Measurements from ENCODE around the gene LNX1. TPM values are rescaled to one million over a fixed set of nuclear protein-coding genes. Genes with fewer than 3 reads are reported as not detected.

The LNX1 gene
- total and polyA plus RNA-seq, 5 donors from 2014 or later, result 0.25 to 0.42 (median 0.32) TPM; not detected in 1

DNA sequence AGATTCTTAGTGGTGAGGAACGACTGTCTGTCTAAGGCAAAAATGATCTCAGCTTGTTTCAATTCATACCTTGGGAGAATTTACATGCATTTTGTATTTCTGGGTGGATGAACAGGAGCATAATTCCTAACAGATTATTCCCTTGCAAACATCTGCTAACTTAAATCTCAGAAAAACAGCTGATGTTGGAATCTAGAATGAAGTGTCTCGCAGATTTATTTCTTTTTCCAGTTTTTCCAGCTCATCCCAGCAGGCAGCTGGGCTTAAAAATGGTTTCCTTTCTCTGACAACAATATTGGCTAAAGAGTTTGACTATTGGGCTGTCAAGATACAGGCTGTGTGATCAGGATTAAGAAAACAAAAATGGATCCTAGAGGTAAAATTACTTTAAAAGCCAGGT is 1.1 kb downstream of the LNX1 start:
- peaks cover 28% of the 10 kb centered on the region for H3K27me3 Mint-ChIP-seq
- ATAC-seq (ENCODE audit: low read depth in 2 of 2), result no peak
- H3K9me3 Mint-ChIP-seq, result peaks cover 0 to 2% (median 0%) of the 10 kb centered on the region in 7 donors
- no peak overlapping the region for H3K27ac Mint-ChIP-seq
- H3K4me3 ChIP-seq (ENCODE audit: low read depth, low read length), result no peak overlapping the region
- no peaks in the 10 kb centered on the region for H3K36me3 Mint-ChIP-seq
- H3K27ac ChIP-seq (ENCODE audit: insufficient read depth, low read length, poor library complexity, severe bottlenecking), result no peak overlapping the region
- H3K4me3 Mint-ChIP-seq, result no peak overlapping the region
- no peaks in the 10 kb centered on the region for H3K4me1 ChIP-seq (ENCODE audit: control insufficient read depth, insufficient read depth, low read length, poor library complexity, severe bottlenecking)
- H3K36me3 ChIP-seq (ENCODE audit: control insufficient read depth, insufficient read depth, low read length), result no peaks in the 10 kb centered on the region
- H3K9me3 ChIP-seq (ENCODE audit: control insufficient read depth in 2 of 2, low read length in 2 of 2), result no peaks in the 10 kb centered on the region
- peaks cover 0 to 7% (median 0%) of the 10 kb centered on the region in 4 donors for H3K4me1 Mint-ChIP-seq
- no peaks in the 10 kb centered on the region for H3K27me3 ChIP-seq (ENCODE audit: control insufficient read depth, insufficient read depth, low read length)
- no peak for DNase-seq

DNA sequence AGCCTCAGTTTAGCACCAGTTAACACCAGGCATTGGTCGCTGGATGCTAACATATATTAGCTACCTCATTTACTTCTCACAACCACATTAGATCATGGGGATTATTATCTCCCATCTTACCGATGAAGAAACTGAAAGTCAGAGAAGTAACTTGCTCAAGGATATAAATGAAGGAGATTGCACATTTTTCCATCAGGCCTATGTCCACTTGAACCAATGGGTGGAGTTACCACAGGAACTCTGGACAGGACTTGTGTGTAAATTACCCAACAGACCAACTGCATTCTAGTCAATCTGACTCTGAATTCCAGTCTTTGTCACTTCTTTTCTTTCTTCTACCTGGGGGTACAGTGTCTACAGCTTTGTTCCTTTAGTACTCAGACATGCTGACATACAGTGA is 1.8 kb downstream of the LNX1 start:
- Histone ChIP-seq H3K9me3 (ENCODE audit: control insufficient read depth in 2 of 2, low read length in 2 of 2) (no peaks in the 10 kb centered on the region), H3K4me3 (ENCODE audit: low read depth, low read length) (no peak overlapping the region), H3K27me3 (ENCODE audit: control insufficient read depth, insufficient read depth, low read length) (no peaks in the 10 kb centered on the region), H3K4me1 (ENCODE audit: control insufficient read depth, insufficient read depth, low read length, poor library complexity, severe bottlenecking) (no peaks in the 10 kb centered on the region), H3K36me3 (ENCODE audit: control insufficient read depth, insufficient read depth, low read length) (no peaks in the 10 kb centered on the region), H3K27ac (ENCODE audit: insufficient read depth, low read length, poor library complexity, severe bottlenecking) (no peak overlapping the region)
- no peak overlapping the region for H3K4me3 Mint-ChIP-seq
- no peaks in the 10 kb centered on the region for H3K36me3 Mint-ChIP-seq
- no peak for ATAC-seq (ENCODE audit: low read depth in 2 of 2)
- H3K27ac Mint-ChIP-seq, result no peak overlapping the region
- peaks cover 0 to 7% (median 0%) of the 10 kb centered on the region in 4 donors for H3K4me1 Mint-ChIP-seq
- peaks cover 28% of the 10 kb centered on the region for H3K27me3 Mint-ChIP-seq
- no peak for DNase-seq
- H3K9me3 Mint-ChIP-seq, result peaks cover 0 to 2% (median 0%) of the 10 kb centered on the region in 7 donors

DNA sequence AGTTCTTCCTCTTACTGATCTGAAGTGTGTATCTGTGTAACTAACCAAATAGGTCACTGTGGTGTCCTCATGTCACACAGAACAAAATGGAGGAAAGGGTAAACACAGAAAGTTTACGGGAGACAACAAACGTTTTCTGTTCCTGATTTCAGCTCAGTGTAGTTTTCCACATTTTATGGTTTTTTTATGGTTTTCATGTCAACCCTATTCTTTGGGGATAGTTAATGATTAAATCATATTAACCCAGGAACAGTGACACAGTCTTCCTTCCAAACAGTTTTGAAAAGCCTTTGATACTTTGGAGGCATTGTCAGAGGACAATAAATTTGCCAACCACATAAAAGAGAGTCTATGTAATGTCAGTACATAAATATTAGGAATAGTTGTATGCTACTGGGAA is 4.2 kb downstream of the LNX1 start:
- DNase-seq, result no peak
- no peaks in the 10 kb centered on the region for H3K27me3 ChIP-seq (ENCODE audit: control insufficient read depth, insufficient read depth, low read length)
- Mint-ChIP-seq H3K9me3 (peaks cover 0 to 2% (median 0%) of the 10 kb centered on the region in 7 donors), H3K27ac (no peak overlapping the region), H3K27me3 (peaks cover 22% of the 10 kb centered on the region), H3K36me3 (no peaks in the 10 kb centered on the region), H3K4me3 (no peak overlapping the region), H3K4me1 (peaks cover 0 to 7% (median 0%) of the 10 kb centered on the region in 4 donors)
- H3K4me1 ChIP-seq (ENCODE audit: control insufficient read depth, insufficient read depth, low read length, poor library complexity, severe bottlenecking), result no peaks in the 10 kb centered on the region
- no peak overlapping the region for H3K4me3 ChIP-seq (ENCODE audit: low read depth, low read length)
- ATAC-seq (ENCODE audit: low read depth in 2 of 2), result no peak
- H3K9me3 ChIP-seq (ENCODE audit: control insufficient read depth in 2 of 2, low read length in 2 of 2), result no peaks in the 10 kb centered on the region
- no peak overlapping the region for H3K27ac ChIP-seq (ENCODE audit: insufficient read depth, low read length, poor library complexity, severe bottlenecking)
- no peaks in the 10 kb centered on the region for H3K36me3 ChIP-seq (ENCODE audit: control insufficient read depth, insufficient read depth, low read length)

- no peak overlapping the region for H3K4me3 ChIP-seq (ENCODE audit: low read depth, low read length)
- H3K27me3 Mint-ChIP-seq, result peaks cover 18% of the 10 kb centered on the region
- ATAC-seq (ENCODE audit: low read depth in 2 of 2) (no peak), DNase-seq (no peak)
- no peaks in the 10 kb centered on the region for H3K36me3 ChIP-seq (ENCODE audit: control insufficient read depth, insufficient read depth, low read length)
- H3K4me1 Mint-ChIP-seq, result no peaks in the 10 kb centered on the region
- H3K27me3 ChIP-seq (ENCODE audit: control insufficient read depth, insufficient read depth, low read length), result no peaks in the 10 kb centered on the region
- H3K4me1 ChIP-seq (ENCODE audit: control insufficient read depth, insufficient read depth, low read length, poor library complexity, severe bottlenecking), result no peaks in the 10 kb centered on the region
- H3K27ac ChIP-seq (ENCODE audit: insufficient read depth, low read length, poor library complexity, severe bottlenecking), result no peak overlapping the region
- no peaks in the 10 kb centered on the region for H3K9me3 ChIP-seq (ENCODE audit: control insufficient read depth in 2 of 2, low read length in 2 of 2)
- no peaks in the 10 kb centered on the region for H3K36me3 Mint-ChIP-seq
- no peak overlapping the region for H3K27ac Mint-ChIP-seq
- no peak overlapping the region for H3K4me3 Mint-ChIP-seq
- peaks cover 0 to 2% (median 0%) of the 10 kb centered on the region in 7 donors for H3K9me3 Mint-ChIP-seq
Observed at GRCh38 chr4:53586121-53586816, 5.0 kb downstream of the LNX1 start.

GRCh38 chr4:53584658-53585057 is 6.6 kb downstream of the LNX1 start:
- H3K27ac ChIP-seq (ENCODE audit: insufficient read depth, low read length, poor library complexity, severe bottlenecking), result no peak overlapping the region
- no peaks in the 10 kb centered on the region for H3K4me1 ChIP-seq (ENCODE audit: control insufficient read depth, insufficient read depth, low read length, poor library complexity, severe bottlenecking)
- no peaks in the 10 kb centered on the region for H3K36me3 Mint-ChIP-seq
- no peak for DNase-seq
- H3K36me3 ChIP-seq (ENCODE audit: control insufficient read depth, insufficient read depth, low read length), result no peaks in the 10 kb centered on the region
- no peak overlapping the region for H3K27ac Mint-ChIP-seq
- H3K27me3 ChIP-seq (ENCODE audit: control insufficient read depth, insufficient read depth, low read length), result no peaks in the 10 kb centered on the region
- ATAC-seq (ENCODE audit: low read depth in 2 of 2), result no peak
- peaks cover 0 to 2% (median 0%) of the 10 kb centered on the region in 7 donors for H3K9me3 Mint-ChIP-seq
- H3K9me3 ChIP-seq (ENCODE audit: control insufficient read depth in 2 of 2, low read length in 2 of 2), result no peaks in the 10 kb centered on the region
- no peaks in the 10 kb centered on the region for H3K4me1 Mint-ChIP-seq
- no peak overlapping the region for H3K4me3 Mint-ChIP-seq
- no peak overlapping the region for H3K4me3 ChIP-seq (ENCODE audit: low read depth, low read length)
- peaks cover 8% of the 10 kb centered on the region for H3K27me3 Mint-ChIP-seq

- Histone ChIP-seq H3K27ac (ENCODE audit: insufficient read depth, low read length, poor library complexity, severe bottlenecking) (no peak overlapping the region), H3K27me3 (ENCODE audit: control insufficient read depth, insufficient read depth, low read length) (peaks cover 2% of the 10 kb centered on the region), H3K4me3 (ENCODE audit: low read depth, low read length) (no peak overlapping the region), H3K36me3 (ENCODE audit: control insufficient read depth, insufficient read depth, low read length) (no peaks in the 10 kb centered on the region), H3K4me1 (ENCODE audit: control insufficient read depth, insufficient read depth, low read length, poor library complexity, severe bottlenecking) (no peaks in the 10 kb centered on the region), H3K9me3 (ENCODE audit: control insufficient read depth in 2 of 2, low read length in 2 of 2) (no peaks in the 10 kb centered on the region)
- ATAC-seq (ENCODE audit: low read depth in 2 of 2) (no peak), DNase-seq (no peak)
- Mint-ChIP-seq H3K27me3 (no peaks in the 10 kb centered on the region), H3K4me1 (no peaks in the 10 kb centered on the region), H3K36me3 (no peaks in the 10 kb centered on the region), H3K27ac (no peak overlapping the region), H3K9me3 (peaks cover 0 to 2% (median 0%) of the 10 kb centered on the region in 7 donors), H3K4me3 (no peak overlapping the region)
Observed at GRCh38 chr4:53583513-53583912, 7.8 kb downstream of the LNX1 start.

DNA sequence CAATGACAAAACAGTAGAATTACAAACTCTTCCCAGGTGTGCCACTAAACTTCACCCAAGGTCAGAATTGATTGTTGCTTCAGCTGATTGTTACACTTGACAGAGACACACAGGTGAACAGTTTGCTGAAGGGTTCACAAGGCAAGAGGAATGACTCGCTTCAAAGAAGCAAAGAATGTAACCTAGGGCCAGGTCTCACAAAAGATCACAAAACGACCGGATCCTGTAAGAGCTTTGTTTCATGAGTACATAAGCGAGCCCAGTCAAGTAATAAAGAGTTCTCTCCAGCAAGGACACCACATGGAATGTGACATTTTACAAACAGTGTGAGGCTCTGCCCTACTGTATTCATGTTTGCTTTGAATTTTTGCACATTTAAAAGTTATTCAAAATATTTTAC is 9.1 kb downstream of the LNX1 start:
- Histone ChIP-seq H3K4me1 (ENCODE audit: control insufficient read depth, insufficient read depth, low read length, poor library complexity, severe bottlenecking) (no peaks in the 10 kb centered on the region), H3K27me3 (ENCODE audit: control insufficient read depth, insufficient read depth, low read length) (peaks cover 7% of the 10 kb centered on the region), H3K4me3 (ENCODE audit: low read depth, low read length) (no peak overlapping the region), H3K9me3 (ENCODE audit: control insufficient read depth in 2 of 2, low read length in 2 of 2) (no peaks in the 10 kb centered on the region), H3K27ac (ENCODE audit: insufficient read depth, low read length, poor library complexity, severe bottlenecking) (no peak overlapping the region), H3K36me3 (ENCODE audit: control insufficient read depth, insufficient read depth, low read length) (no peaks in the 10 kb centered on the region)
- ATAC-seq (ENCODE audit: low read depth in 2 of 2) (no peak), DNase-seq (no peak)
- H3K27ac Mint-ChIP-seq, result no peak overlapping the region
- H3K9me3 Mint-ChIP-seq, result peaks cover 0 to 2% (median 0%) of the 10 kb centered on the region in 7 donors
- H3K27me3 Mint-ChIP-seq, result no peaks in the 10 kb centered on the region
- no peaks in the 10 kb centered on the region for H3K4me1 Mint-ChIP-seq
- no peaks in the 10 kb centered on the region for H3K36me3 Mint-ChIP-seq
- H3K4me3 Mint-ChIP-seq, result no peak overlapping the region

- DNase-seq, result no peak
- no peak overlapping the region for H3K27ac ChIP-seq (ENCODE audit: insufficient read depth, low read length, poor library complexity, severe bottlenecking)
- H3K4me1 ChIP-seq (ENCODE audit: control insufficient read depth, insufficient read depth, low read length, poor library complexity, severe bottlenecking), result no peaks in the 10 kb centered on the region
- ATAC-seq (ENCODE audit: low read depth in 2 of 2), result no peak
- H3K27me3 ChIP-seq (ENCODE audit: control insufficient read depth, insufficient read depth, low read length), result peaks cover 7% of the 10 kb centered on the region
- Mint-ChIP-seq H3K4me1 (no peaks in the 10 kb centered on the region), H3K27ac (no peak overlapping the region), H3K9me3 (peaks cover 0 to 2% (median 0%) of the 10 kb centered on the region in 7 donors), H3K4me3 (no peak overlapping the region), H3K36me3 (no peaks in the 10 kb centered on the region), H3K27me3 (no peaks in the 10 kb centered on the region)
- H3K4me3 ChIP-seq (ENCODE audit: low read depth, low read length), result no peak overlapping the region
- no peaks in the 10 kb centered on the region for H3K36me3 ChIP-seq (ENCODE audit: control insufficient read depth, insufficient read depth, low read length)
- no peaks in the 10 kb centered on the region for H3K9me3 ChIP-seq (ENCODE audit: control insufficient read depth in 2 of 2, low read length in 2 of 2)
Observed at GRCh38 chr4:53580274-53580673, 11.0 kb downstream of the LNX1 start.
